Measurements from ENCODE around the gene RTN4.

The RTN4 gene

GRCh38 chr2:54936766-54937165 is 113.5 kb downstream of the RTN4 start:
- H3K4me3 ChIP-seq (replicated peaks; ENCODE audit: low read depth, low read length) = no peak overlapping the region
- TF ChIP-seq CTCF (IDR thresholded peaks at IDR 0.05; ENCODE audit: insufficient read depth, low read length, poor library complexity, severe bottlenecking) = no peak
- no peaks in the 10 kb centered on the region for H3K27me3 ChIP-seq (replicated peaks; ENCODE audit: control insufficient read depth, insufficient read depth, low read length)
- DNase-seq (ENCODE audit: extremely low read depth, insufficient read length) = no peak
- H3K36me3 ChIP-seq (ENCODE audit: control insufficient read depth, insufficient read depth, low read length) = no peaks in the 10 kb centered on the region

DNA sequence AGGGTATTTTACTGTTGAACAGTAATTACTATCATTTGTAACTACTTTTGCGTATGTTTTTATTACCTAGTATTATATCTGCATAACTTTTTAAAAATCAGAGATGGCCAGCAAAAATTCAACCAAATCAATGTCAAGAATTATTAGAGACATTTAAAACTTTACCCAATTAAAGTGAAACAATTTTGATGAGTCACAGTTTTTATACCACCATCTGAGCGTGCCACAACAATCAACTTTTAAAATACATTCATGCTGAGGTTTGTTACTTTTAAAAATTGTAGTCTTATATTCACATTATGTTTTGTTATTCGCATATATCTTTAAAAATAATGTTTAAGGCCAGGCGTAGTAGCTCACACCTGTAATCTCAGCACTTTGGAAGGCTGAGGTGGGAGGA is 114.9 kb downstream of the RTN4 start:
- Histone ChIP-seq H3K27me3 (replicated peaks; ENCODE audit: control insufficient read depth, insufficient read depth, low read length) (no peaks in the 10 kb centered on the region), H3K4me3 (replicated peaks; ENCODE audit: low read depth, low read length) (no peak overlapping the region), H3K36me3 (ENCODE audit: control insufficient read depth, insufficient read depth, low read length) (no peaks in the 10 kb centered on the region)
- DNase-seq (ENCODE audit: extremely low read depth, insufficient read length) = no peak
- TF ChIP-seq CTCF (IDR thresholded peaks at IDR 0.05; ENCODE audit: insufficient read depth, low read length, poor library complexity, severe bottlenecking) = no peak

DNA sequence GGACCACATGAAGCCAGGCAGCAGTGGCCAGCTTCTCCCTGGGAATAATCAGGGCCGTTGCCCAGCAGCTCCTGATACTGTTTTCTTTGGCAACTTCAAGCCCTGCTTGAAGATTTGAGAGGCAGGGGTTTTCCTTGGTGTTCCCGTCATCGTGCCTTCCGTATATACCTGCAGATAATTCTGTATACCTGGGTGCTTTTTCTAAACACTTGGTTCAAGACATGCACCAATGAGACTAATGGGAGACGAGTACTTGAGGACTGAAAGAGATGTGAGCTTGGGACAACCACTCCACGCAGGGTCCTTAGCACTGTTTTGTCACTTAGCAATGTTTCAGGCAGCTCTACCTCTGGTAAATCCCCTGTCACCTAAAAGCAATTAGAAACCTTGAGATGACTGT is 118.8 kb downstream of the RTN4 start:
- no peak for TF ChIP-seq CTCF (IDR thresholded peaks at IDR 0.05; ENCODE audit: insufficient read depth, low read length, poor library complexity, severe bottlenecking)
- DNase-seq (ENCODE audit: extremely low read depth, insufficient read length) = no peak
- no peak overlapping the region for H3K4me3 ChIP-seq (replicated peaks; ENCODE audit: low read depth, low read length)
- no peaks in the 10 kb centered on the region for H3K36me3 ChIP-seq (ENCODE audit: control insufficient read depth, insufficient read depth, low read length)
- no peaks in the 10 kb centered on the region; the same call in 1 of the 2 replicates for H3K27me3 ChIP-seq (replicated peaks; ENCODE audit: control insufficient read depth, insufficient read depth, low read length)

DNA sequence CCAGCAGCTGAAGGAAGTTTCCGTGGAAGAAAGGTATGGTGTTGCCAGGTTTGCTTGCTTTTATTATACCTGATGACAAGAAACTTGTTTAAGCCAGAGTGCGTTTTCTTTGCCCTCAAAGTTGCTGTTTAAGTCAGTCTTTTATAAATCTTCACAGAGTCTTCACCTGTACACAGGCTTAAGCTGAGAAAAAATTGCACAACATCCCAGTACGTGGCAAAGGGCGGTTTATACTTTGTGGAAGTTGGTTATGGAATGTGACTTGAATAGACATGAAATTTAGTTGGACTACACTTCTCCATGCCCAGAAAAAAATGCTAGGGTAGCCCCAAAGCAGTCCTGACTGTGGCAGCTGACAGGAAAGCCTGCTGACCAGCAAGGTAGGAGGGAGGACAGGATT is 121.5 kb downstream of the RTN4 start:
- Histone ChIP-seq H3K4me3 (replicated peaks; ENCODE audit: low read depth, low read length) (no peak overlapping the region), H3K36me3 (ENCODE audit: control insufficient read depth, insufficient read depth, low read length) (no peaks in the 10 kb centered on the region), H3K27me3 (replicated peaks; ENCODE audit: control insufficient read depth, insufficient read depth, low read length) (no peaks in the 10 kb centered on the region; the same call in 1 of the 2 replicates)
- TF ChIP-seq CTCF (IDR thresholded peaks at IDR 0.05; ENCODE audit: insufficient read depth, low read length, poor library complexity, severe bottlenecking) = no peak
- DNase-seq (ENCODE audit: extremely low read depth, insufficient read length) = no peak

GRCh38 chr2:54927751-54928615 is 122.3 kb downstream of the RTN4 start:
- DNase-seq (ENCODE audit: extremely low read depth, insufficient read length) = no peak
- no peaks in the 10 kb centered on the region; the same call in 1 of the 2 replicates for H3K27me3 ChIP-seq (replicated peaks; ENCODE audit: control insufficient read depth, insufficient read depth, low read length)
- no peak overlapping the region for H3K4me3 ChIP-seq (replicated peaks; ENCODE audit: low read depth, low read length)

More at GRCh38 chr2:54927751-54928615, 122.3 kb downstream of the RTN4 start:
- TF ChIP-seq CTCF (IDR thresholded peaks at IDR 0.05; ENCODE audit: insufficient read depth, low read length, poor library complexity, severe bottlenecking) = no peak
- no peaks in the 10 kb centered on the region for H3K36me3 ChIP-seq (ENCODE audit: control insufficient read depth, insufficient read depth, low read length)

All from GM06990 (cell line).